ENCODE measurements around the gene CERT1. TPM values are rescaled to one million over a fixed set of nuclear protein-coding genes. Genes with fewer than 3 reads are reported as not detected.
A peak's percentile ranks its signal among the peaks of the same experiment; 100 is the strongest.

CERT1 gene
- total and polyA plus RNA-seq, 9 of the 15 experiments (the other 6 are each of a cell fraction or from before 2014, with no cell fraction given): 3.4 to 24.7 (median 9.8) TPM

DNA sequence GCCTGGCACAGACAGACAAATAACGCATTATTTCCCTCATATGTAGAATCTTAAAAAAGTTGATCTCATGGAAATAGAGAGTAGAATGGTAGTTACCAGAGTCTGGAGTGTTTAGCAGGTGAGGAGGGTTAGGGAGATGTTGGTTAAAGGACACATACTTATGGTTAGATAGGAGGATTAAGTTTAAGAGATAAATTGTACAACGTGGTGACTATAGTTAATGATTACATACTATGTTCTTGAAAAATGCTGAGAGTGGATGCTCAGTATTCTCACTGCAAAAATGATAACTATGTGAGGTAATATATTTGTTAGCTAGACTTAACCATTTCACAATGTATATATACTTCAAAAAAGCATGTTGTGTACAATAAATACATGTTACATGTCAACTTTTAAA is 38.0 kb downstream of the CERT1 start (continued):
- TF ChIP-seq, protein P1, sequence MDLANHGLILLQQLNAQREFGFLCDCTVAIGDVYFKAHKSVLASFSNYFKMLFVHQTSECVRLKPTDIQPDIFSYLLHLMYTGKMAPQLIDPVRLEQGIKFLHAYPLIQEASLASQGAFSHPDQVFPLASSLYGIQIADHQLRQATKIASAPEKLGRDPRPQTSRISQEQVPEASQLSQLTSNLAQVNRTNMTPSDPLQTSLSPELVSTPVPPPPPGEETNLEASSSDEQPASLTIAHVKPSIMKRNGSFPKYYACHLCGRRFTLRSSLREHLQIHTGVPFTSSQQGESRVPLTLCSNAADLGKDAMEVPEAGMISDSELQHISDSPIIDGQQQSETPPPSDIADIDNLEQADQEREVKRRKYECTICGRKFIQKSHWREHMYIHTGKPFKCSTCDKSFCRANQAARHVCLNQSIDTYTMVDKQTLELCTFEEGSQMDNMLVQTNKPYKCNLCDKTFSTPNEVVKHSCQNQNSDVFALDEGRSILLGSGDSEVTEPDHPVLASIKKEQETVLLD (IDR thresholded peaks at IDR 0.05): no peak
- TF ChIP-seq ZNF655 (CRISPR knock-in tag; IDR thresholded peaks at IDR 0.05) (no peak), ZZZ3 (IDR thresholded peaks at IDR 0.05) (no peak), NFXL1 (CRISPR knock-in tag; IDR thresholded peaks at IDR 0.05) (no peak)
- TF ChIP-seq, protein P2, sequence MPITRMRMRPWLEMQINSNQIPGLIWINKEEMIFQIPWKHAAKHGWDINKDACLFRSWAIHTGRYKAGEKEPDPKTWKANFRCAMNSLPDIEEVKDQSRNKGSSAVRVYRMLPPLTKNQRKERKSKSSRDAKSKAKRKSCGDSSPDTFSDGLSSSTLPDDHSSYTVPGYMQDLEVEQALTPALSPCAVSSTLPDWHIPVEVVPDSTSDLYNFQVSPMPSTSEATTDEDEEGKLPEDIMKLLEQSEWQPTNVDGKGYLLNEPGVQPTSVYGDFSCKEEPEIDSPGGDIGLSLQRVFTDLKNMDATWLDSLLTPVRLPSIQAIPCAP (CRISPR knock-in tag; IDR thresholded peaks at IDR 0.05; ENCODE audit: borderline replicate concordance): no peak

GRCh38 chr5:75472973-75473372 is 38.5 kb downstream of the CERT1 start:
- in situ Hi-C loops (cut with MboI): no loop called here
- Histone ChIP-seq H3K27me3 (ENCODE audit: control insufficient read depth in 2 of 2, insufficient read depth in 2 of 2, low read length in 2 of 2) (no peaks in the 10 kb centered on the region), H3K9me1 (ENCODE audit: control insufficient read depth, insufficient read depth, low read length) (no peaks in the 10 kb centered on the region), H2AFZ (ENCODE audit: low read depth, low read length) (no peak overlapping the region), H3K36me3 (ENCODE audit: control insufficient read depth, insufficient read depth, low read length) (no peaks in the 10 kb centered on the region), H3K9me3 (replicated peaks; ENCODE audit: control insufficient read depth, insufficient read depth, low read depth, low read length) (peaks cover 5% of the 10 kb centered on the region; the same call in 1 of the 2 replicates), H3K4me1 (replicated peaks in 1 of 2; ENCODE audit: control insufficient read depth in 2 of 2, insufficient read depth in 2 of 2, low read length in 2 of 2) (no peaks in the 10 kb centered on the region), H3K4me3 (no peak overlapping the region), H3K27ac (ENCODE audit: extremely low read depth, low read depth, low read length) (no peak overlapping the region), H3K4me2 (ENCODE audit: insufficient read depth, low read length) (no peak overlapping the region), H4K20me1 (replicated peaks; ENCODE audit: control insufficient read depth, insufficient read depth, low read length) (no peaks in the 10 kb centered on the region), H3K79me2 (ENCODE audit: control insufficient read depth, insufficient read depth, low read length) (peaks cover 35% of the 10 kb centered on the region), H3K9ac (ENCODE audit: insufficient read depth in 1 of 2, low read depth in 2 of 2, low read length in 2 of 2) (no peak overlapping the region)
- CTCF ChIA-PET (ENCODE audit: low intra/inter-chr PET ratio): no interaction called here
- POLR2A ChIA-PET: interaction anchor here (0.6 kb wide), 1 partner anchor 8 kb away, joined by 3 read pairs; no protein-coding TSS in a partner anchor
- 94% methylated on average over 1 of the region's 1 CpG for WGBS (ENCODE audit: insufficient coverage, low coverage, missing lambda C conversion rate)
- intact Hi-C loops (cut with micrococcal nuclease): no loop called here
- BruUV-seq (replicated peaks): no TSS peak
- ATAC-seq: no peak
- no peak for DNase-seq (ENCODE audit: extremely low read depth in 1 of 4, low spot score in 3 of 4)
- TF ChIP-seq, protein P3, sequence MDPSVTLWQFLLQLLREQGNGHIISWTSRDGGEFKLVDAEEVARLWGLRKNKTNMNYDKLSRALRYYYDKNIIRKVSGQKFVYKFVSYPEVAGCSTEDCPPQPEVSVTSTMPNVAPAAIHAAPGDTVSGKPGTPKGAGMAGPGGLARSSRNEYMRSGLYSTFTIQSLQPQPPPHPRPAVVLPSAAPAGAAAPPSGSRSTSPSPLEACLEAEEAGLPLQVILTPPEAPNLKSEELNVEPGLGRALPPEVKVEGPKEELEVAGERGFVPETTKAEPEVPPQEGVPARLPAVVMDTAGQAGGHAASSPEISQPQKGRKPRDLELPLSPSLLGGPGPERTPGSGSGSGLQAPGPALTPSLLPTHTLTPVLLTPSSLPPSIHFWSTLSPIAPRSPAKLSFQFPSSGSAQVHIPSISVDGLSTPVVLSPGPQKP (CRISPR knock-in tag; IDR thresholded peaks at IDR 0.05): no peak
- TF ChIP-seq ZNF175 (CRISPR knock-in tag; IDR thresholded peaks at IDR 0.05; ENCODE audit: low read depth): no peak
- no peak for TF ChIP-seq LEF1 (IDR thresholded peaks at IDR 0.05)
- peak; percentile 69 for TF ChIP-seq ZNF121 (CRISPR knock-in tag; conservative IDR thresholded peaks at IDR 0.05)
- FAIRE-seq: no peak
